HG03039 (cell line): ENCODE data around the gene DDX59.
A peak's percentile ranks its signal among the peaks of the same experiment; 100 is the strongest.
"Not testable (repeated sequence)": the region's sequence is repeated elsewhere in the genome, so short reads cannot be mapped to it uniquely, and the experiment has no call there.

ENCODE experiments used
- ATAC-seq: cut with Tn5 transposase; IDR thresholded peaks from one replicate; pipeline ENCODE4 v1.9.1; 2021; ENCODE audit warnings: mild to moderate bottlenecking, moderate library complexity; ENCODE audit not compliant: unreplicated experiment

DDX59 gene

DNA sequence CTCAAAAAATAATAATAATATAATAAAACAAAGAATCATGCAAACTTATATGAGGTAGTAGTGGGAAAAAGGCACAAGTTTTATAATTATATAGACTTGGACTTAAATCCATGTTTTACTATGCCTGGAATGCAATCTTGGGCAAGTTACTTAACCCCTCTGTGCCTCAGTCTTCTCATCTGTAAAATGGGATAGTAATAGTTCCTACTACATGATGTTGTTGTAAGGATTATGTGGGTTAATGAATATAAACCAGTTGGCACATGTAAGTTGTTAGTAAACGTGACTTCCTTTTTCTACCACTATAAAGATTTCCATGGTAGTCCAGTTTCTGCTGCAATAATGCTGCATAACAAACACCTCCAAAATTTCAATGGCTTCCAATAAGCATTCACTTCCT is 38.3 kb downstream of the DDX59 start:
- ATAC-seq: no peak

DNA sequence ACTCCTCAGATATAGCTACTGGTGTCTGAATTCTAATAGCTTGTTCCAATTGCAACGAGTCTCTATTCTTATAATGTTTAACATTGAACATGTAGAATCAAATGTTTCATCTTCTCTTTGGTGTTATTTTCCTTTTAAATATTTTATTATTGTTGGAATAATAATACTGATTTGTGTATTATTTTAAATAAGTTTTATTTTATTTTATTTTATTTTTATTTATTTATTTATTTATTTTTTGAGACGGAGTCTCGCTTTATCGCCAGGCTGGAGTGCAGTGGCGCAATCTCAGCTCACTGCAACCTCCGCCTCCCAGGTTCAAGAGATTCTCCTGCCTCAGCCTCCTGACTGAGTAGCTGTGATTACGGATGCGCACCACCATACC is 39.2 kb downstream of the DDX59 start:
- ATAC-seq: not testable (repeated sequence)

DNA sequence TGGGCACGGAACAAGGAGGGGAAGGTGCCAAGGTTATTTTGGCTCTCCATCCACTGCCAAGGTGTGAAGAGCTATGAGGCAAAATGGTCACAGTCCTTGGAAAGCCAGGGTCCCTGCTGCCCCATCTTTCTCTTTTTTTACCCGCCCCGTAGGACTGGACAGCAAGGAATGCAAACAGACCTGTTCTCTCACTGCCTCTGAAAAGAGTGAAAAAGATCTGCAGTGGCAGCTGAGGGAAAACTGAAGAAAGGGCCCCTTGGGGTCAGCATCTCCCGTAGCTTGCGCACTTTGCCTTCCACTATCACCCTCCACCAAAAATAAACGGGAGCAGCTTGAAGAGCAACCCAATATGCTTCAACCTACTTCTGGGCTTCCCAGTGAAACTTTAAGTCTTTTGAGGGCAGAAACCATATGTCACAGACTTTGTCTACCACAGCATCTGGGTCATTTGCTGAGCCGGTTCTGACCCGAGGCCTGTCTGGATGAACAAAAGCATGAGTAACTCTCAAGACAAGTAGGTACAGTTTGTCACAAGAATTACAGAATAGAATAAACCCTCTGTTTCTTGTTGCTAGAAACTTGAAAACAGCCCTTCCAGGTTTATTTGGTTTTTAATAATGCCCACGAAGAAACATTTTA is 39.7 kb downstream of the DDX59 start:
- ATAC-seq: no peak

DNA sequence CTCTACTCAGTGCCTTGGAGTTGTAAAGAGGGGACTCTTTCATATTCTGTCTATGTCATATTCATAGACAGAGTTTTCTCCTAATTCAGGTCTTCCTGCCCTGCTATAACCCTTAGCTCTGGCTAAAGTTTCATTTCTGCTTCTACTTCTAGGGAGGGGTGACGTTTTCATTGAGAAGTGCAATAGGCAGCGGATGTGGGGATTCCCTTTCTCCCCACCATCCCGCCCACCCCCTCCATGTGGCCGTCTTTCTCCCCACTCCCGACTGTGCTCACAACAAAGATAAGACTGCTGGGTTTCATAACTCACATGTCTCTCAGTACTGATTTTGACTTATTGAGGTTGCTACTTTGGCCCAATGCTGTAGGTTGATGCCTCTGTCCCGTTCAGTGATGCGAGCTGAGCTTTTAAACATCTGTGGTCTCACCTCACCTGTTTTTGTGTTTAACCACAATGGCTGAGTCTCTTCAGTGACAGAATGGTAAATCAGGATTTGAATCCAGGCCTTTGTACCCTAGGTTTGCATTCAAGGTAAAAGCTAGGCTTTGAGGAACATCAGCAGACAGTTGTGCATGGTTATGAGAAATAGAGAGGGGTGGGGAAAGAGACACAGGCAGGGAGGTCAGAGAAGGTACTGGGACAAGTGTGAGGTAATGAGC is 41.4 kb downstream of the DDX59 start:
- peak; percentile 85 for ATAC-seq

DNA sequence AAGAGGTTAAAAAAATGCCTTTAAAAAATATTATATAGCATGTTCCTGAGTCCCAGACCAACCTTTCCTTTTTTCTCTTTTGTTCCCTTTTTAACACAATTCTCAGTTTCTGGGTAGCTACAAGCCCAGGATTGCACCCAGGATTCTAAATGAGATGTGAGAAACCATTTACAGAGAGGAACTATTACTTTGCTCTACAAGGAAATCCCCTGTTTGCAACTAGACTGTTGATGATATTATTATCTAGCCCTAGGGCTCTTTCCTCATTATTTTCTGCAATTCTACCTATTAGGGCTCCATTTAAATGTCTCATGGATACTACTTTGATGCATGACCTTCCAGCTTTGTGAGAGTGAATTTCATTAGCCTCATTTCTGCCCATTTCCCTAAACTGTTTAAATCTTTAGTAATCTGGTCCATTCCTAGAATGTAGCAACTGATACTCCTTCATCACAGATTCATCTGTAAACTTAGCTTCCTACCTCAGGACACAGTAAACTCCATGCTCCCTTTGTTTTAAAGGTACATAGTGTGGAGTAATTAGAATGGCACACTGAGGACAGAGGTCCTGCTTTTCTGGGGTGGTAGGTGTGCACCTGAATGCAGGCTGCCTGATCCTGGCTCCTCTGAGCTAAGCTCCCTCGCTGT is 42.0 kb downstream of the DDX59 start:
- no peak for ATAC-seq

DNA sequence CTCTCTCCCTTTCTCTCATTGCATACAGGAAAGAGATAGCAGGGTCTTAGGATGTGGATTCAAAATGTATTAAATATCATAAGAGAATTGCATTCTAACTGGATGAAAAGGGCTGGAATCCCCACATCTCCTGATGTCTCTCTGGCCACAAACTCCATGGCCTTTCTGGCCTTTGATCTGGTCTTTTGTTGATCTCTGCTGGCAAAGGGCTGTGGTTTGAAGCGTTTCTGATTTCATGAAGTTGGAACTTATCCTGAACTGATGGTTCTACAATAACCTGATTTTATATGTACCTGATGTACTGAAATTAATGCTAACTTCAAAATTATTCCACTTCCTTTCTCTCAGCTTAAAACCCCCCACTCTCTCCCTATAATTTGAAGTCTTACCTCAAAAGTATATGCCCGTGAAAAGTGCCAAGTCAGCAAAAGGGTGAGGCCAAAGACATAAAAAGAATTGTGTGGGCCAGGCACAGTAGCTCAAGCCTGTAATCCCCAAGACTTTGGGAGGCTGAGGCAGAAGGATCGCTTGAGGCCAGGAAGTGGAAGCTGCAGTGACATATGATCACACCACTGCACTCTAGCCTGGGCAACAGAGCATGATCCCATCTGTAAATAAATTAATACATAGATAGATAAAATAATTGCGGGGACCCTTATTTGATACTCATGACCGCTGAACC is 42.7 kb downstream of the DDX59 start:
- ATAC-seq: no peak

DNA sequence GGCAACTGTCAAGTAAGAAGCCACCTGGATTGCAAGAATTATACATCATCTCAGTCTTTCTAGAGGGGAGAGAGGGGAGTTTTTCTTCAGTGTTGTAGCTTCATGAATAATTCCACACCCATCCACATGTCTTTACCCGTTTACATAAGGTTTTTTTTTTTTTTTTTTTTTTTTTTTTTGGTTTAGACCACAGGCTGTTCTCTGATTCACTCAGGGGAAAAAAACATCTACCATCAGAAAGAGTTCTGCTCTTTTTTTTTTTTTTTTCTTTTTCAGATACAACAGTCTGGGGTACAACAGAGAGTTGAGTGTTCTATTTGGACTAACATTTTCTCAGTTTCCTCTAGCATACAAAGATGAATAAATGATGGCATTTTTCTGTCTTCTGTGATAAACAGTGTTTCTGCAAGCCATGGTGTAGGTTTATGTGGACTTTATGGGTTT is 44.3 kb downstream of the DDX59 start:
- no peak for ATAC-seq

DNA sequence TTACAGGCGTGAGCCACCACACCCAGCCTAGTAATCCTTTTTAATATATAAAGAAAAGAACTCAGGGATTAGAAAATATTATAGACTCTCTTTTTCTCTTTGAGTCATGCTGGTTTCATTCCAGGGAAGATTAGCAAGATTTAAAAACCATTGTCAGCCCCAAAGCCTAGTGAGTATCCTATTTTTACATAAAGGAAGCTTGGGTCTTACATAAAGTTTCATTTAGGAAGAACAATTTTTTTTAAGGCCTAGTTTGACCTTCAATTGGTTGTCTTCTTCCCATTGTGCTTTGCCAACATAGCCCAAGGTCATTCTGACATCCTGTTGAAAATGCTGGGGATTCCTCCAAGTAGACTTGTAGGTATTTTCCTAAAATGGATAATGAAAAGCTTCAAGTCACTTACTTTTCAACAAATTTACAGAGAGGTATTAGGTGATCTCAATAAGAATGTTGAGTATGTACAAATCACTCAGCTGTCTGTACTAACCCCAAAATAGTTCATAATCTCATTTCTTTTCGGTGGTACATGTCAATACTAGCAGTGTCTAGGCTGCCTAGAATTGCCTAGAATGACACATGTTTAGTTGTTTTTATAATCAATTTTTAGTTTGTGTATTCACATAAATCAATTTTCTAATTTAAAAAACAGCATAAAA is 44.9 kb downstream of the DDX59 start:
- no peak for ATAC-seq

DNA sequence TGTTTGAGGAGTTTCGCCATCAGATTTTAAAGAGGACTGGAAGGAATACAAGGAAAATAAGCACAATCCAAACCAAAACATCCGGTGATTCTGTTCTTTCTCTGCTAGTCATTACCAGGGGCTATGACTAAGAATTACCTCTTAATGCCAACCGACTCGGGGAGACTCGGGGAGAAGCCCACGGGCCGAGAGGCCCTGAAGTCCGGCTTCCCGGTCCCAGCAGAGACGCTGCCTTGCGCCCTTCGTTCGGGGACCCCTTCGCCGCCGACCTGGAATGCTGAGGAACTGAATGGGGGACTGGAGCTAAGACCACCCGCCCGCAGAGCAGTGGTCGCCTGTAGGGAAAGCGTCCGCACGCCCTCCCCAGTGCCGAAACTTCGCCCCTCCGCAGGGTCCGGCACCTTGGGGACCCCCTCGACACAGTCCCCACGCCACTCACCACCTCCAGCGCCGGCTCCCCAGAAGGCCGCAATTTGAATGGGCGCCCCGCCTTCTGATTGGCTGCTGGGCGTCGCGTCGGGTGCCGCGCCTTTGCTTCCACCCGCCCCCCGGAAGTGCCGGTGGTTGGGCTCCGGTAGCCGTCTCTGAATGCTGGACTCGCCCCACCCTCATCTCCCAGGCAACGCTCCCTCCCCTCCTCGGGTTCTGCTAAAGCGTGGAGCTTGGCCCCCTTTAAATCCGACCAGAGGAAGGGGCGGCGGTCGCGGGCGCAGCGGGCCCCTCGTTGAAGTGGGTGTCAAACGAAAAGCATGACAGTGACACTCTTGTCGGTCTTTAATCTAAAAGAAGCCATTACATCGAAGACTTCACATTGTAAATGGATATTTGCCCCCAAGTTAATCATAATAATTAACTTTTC is 49.2 kb downstream of the DDX59 start, which contains the start of gene KIF14:
KIF14 (minus strand) TSS at position 479 of the 859 bp plus-strand sequence. CDS start 2,028 bp downstream, outside the sequence.
- peak; percentile 86 for ATAC-seq

DNA sequence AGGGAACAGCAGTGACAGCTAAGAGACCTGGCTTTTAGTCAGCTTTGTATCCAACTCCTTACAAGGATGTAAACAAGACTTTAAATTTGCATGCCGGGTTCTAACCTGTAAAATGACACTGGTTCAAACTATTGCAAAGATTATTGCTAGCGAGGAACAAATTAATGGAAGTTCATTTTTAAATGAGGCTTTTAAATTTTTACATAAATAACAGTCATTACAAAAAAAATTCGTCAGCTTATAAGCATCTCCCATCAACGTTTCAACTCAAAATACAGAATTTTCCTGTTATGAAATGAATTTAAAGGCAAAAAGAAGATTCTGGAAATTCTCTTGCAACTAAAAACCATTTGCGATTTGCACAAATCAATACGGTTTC is 49.8 kb downstream of the DDX59 start:
- no peak for ATAC-seq

DNA sequence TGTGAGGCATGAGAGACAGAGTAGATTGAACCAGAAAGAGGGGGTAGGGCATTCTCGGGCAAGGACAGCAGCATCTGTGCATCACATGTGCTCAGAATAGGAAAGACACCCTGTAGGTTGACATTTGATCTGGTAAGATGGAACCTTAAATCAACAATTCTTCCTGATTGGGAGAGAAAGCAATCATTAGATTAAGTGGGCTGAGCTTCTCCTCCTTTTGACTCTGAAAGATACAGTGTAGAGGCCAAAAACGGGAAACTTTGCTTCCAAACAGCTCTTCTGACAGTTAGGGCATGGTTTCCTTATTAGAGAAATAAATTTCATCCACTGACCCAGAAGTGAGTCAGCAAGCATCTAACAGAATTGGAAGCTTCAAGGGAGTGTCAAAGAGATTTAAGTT is 58.9 kb downstream of the DDX59 start:
- ATAC-seq: no peak

DNA sequence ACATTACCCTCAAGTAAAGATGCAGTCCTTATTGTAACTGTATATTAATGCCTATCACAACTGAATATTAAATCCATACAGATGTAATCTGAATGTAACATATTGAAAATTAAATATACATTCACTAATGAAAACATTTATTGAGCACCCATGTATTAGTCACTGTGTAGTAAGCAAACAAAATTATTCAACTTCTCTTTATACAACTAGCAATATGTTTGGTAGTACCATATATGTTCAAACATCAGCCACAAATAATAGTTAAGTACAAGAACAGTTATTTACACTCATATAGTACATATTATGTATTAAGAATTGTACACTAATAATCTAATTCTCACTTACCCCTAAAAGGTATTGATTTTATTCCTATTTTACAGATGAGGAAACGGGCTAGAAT is 67.1 kb downstream of the DDX59 start:
- ATAC-seq: no peak
